Caco-2 (cell line): ENCODE results near the gene GLRX2. TPM values are rescaled to one million over a fixed set of nuclear protein-coding genes. Genes with fewer than 3 reads are reported as not detected.

Experiments
- BruUV-seq: library from RNA; stranded (reverse); fragments of 400-500 nt; replicated peaks from 2 replicates; lab custom pipeline; 2021; lab: Mats Ljungman, UMichigan
- CTCF ChIA-PET: fragments of 300-600 bp; sonication (Branson Sonifier 250); formaldehyde crosslinking; loops from one replicate; lab custom pipeline; 2022; ENCODE audit warnings: antibody characterized with exemption; lab: Charles Lee
- POLR2A ChIA-PET: fragments of 300-600 bp; sonication (Branson Sonifier 250); formaldehyde crosslinking; loops from one replicate; lab custom pipeline; 2022; ENCODE audit warnings: antibody characterized with exemption; lab: Charles Lee
- DNase-seq, 2 experiments: peaks; one replicate each; pipeline versions ENCODE4 v3.0.0 to v3.0.0-alpha.2; 2020 to 2022
- H3K27me3 ChIP-seq: replicated peaks from 2 replicates; pipeline ENCODE4 v1.6.0; 2011; ENCODE audit warnings: low read length; ENCODE audit not compliant: control insufficient read depth, insufficient read depth
- H3K36me3 ChIP-seq: 2 replicates; pipeline ENCODE4 v1.5.1; 2011; ENCODE audit warnings: low read length; ENCODE audit not compliant: control insufficient read depth, insufficient read depth
- H3K4me1 ChIP-seq: fragments of 250-450 bp; sonication (Bioruptor Pico); 2 replicates; pipeline ENCODE4 v1.5.1; 2020; ENCODE audit warnings: mild to moderate bottlenecking
- H3K4me3 ChIP-seq: 2 replicates; pipeline ENCODE4 v1.5.1; 2011; ENCODE audit warnings: low read depth, mild to moderate bottlenecking, control low read depth, low read length
- H3K9me3 ChIP-seq: fragments of 250-450 bp; sonication (Bioruptor Pico); 2 replicates; pipeline ENCODE4 v1.5.1; 2020; ENCODE audit warnings: mild to moderate bottlenecking, moderate library complexity
- H3K27ac Mint-ChIP-seq: one replicate; pipeline ENCODE4 v1.8.0; 2022; ENCODE audit warnings: mixed read lengths; ENCODE audit not compliant: unreplicated experiment
- H3K27me3 Mint-ChIP-seq: one replicate; pipeline ENCODE4 v1.8.0; 2022; ENCODE audit warnings: mixed read lengths; ENCODE audit not compliant: insufficient read depth, unreplicated experiment
- H3K36me3 Mint-ChIP-seq: one replicate; pipeline ENCODE4 v1.8.0; 2022; ENCODE audit warnings: mild to moderate bottlenecking, mixed read lengths; ENCODE audit not compliant: insufficient read depth, unreplicated experiment
- H3K4me1 Mint-ChIP-seq: one replicate; pipeline ENCODE4 v1.8.0; 2022; ENCODE audit warnings: low read depth, mixed read lengths; ENCODE audit not compliant: unreplicated experiment
- H3K4me3 Mint-ChIP-seq: one replicate; pipeline ENCODE4 v1.8.0; 2022; ENCODE audit warnings: mild to moderate bottlenecking, moderate library complexity, mixed read lengths; ENCODE audit not compliant: unreplicated experiment
- H3K9me3 Mint-ChIP-seq: one replicate; pipeline ENCODE4 v1.8.0; 2022; ENCODE audit warnings: mixed read lengths; ENCODE audit not compliant: unreplicated experiment
- CTCF ChIP-seq, 2 experiments: fragments of 200-600 bp in 1 of 2; IDR thresholded peaks; 1 replicate in 1 of 2; 2 replicates in 1 of 2; pipeline versions ENCODE4 v1.5.1 to v1.8.0; 2011 to 2022; ENCODE audit warnings: antibody characterized with exemption in 1 of 2, control low read depth in 1 of 2, inconsistent platforms in 1 of 2, low read depth in 1 of 2, low read length in 1 of 2, mild to moderate bottlenecking in 1 of 2, moderate library complexity in 1 of 2; ENCODE audit not compliant: insufficient read depth in 1 of 2, severe bottlenecking in 1 of 2, unreplicated experiment in 1 of 2
- intact Hi-C: fragments of 100-400 bp; cut with micrococcal nuclease; formaldehyde crosslinking; loops from one replicate; pipeline ENCODE4 v1.10.0; 2022; ENCODE audit not compliant: unreplicated experiment
- total RNA-seq: library from RNA; stranded (reverse); gene quantifications from 2 replicates; pipeline ENCODE4 v1.2.3, GENCODE V29; 2022

Gene GLRX2
- total RNA-seq, 1 experiment from 2014 or later = 20.7 TPM

DNA sequence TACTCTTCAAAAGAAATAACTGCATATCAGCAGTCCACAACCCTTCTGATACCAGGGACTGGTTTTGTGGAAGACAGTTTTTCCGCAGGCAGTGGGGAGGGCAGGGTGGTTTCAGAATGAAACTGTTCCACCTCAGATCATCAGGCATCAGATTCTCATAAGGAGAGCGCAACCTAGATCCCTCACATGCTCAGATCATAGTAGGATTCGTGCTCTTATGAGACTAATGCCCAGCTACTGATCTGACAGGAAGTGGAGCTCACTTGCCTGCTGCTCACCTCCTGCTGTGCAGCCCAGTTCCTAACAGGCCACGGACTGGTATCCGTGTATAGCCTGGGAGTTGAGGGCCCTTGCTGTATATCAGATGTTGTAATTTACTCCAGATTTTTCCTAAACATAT lies 34.3 kb downstream of the GLRX2 start:
- H3K4me3 ChIP-seq = no peak overlapping the region
- H3K27me3 ChIP-seq = no peaks in the 10 kb centered on the region
- no peaks in the 10 kb centered on the region for H3K36me3 Mint-ChIP-seq
- no peaks in the 10 kb centered on the region for H3K9me3 ChIP-seq
- no peaks in the 10 kb centered on the region for H3K4me1 ChIP-seq
- no peaks in the 10 kb centered on the region for H3K27me3 Mint-ChIP-seq
- no peaks in the 10 kb centered on the region for H3K9me3 Mint-ChIP-seq
- H3K27ac Mint-ChIP-seq = no peak overlapping the region
- no peak overlapping the region for H3K4me3 Mint-ChIP-seq
- CTCF ChIA-PET = no interaction called here
- POLR2A ChIA-PET = no interaction called here
- intact Hi-C loops = loop anchor here (1.0 to 2.0 kb wide), 2 partner anchors 34 to 51 kb away; partner anchors contain the start of genes CDC73 and GLRX2
- peaks cover 7% of the 10 kb centered on the region for H3K4me1 Mint-ChIP-seq
- TF ChIP-seq CTCF (IDR thresholded peaks at IDR 0.05; ENCODE audit: insufficient read depth in 1 of 2, low read depth in 1 of 2, low read length in 1 of 2, severe bottlenecking in 1 of 2, unreplicated experiment in 1 of 2) = no peak
- H3K36me3 ChIP-seq = no peaks in the 10 kb centered on the region; the same call in 1 of the 2 replicates
- DNase-seq = no peak
- no TSS peak for BruUV-seq

- no peak overlapping the region for H3K27ac Mint-ChIP-seq
These were observed 34.8 kb downstream of the GLRX2 start for GRCh38 chr1:193070386-193070753.

More at GRCh38 chr1:193070386-193070753, 34.8 kb downstream of the GLRX2 start:
- no peaks in the 10 kb centered on the region for H3K4me1 ChIP-seq
- DNase-seq = no peak
- H3K36me3 Mint-ChIP-seq = no peaks in the 10 kb centered on the region
- H3K27me3 Mint-ChIP-seq = no peaks in the 10 kb centered on the region
- no peak for TF ChIP-seq CTCF (IDR thresholded peaks at IDR 0.05; ENCODE audit: insufficient read depth in 1 of 2, low read depth in 1 of 2, low read length in 1 of 2, severe bottlenecking in 1 of 2, unreplicated experiment in 1 of 2)
- POLR2A ChIA-PET = interaction anchor here (0.6 kb wide), 1 partner anchor 262 kb away, joined by 4 read pairs; the partner anchor contains the start of gene RGS2
- no peaks in the 10 kb centered on the region for H3K9me3 Mint-ChIP-seq
- no peak overlapping the region for H3K4me3 Mint-ChIP-seq
- intact Hi-C loops = loop anchor here (1.0 to 2.0 kb wide), 2 partner anchors 34 to 52 kb away; partner anchors contain the start of genes CDC73 and GLRX2
- H3K4me3 ChIP-seq = no peak overlapping the region
- H3K36me3 ChIP-seq = no peaks in the 10 kb centered on the region; the same call in 1 of the 2 replicates
- no TSS peak for BruUV-seq
- H3K9me3 ChIP-seq = no peaks in the 10 kb centered on the region
- no peaks in the 10 kb centered on the region for H3K27me3 ChIP-seq
- CTCF ChIA-PET = interaction anchor here (0.6 to 1.0 kb wide), 2 partner anchors 31 to 395 kb away, joined by 5 to 6 read pairs; no protein-coding TSS in a partner anchor
- peaks cover 7% of the 10 kb centered on the region for H3K4me1 Mint-ChIP-seq
